ENCODE measurements around the gene GNPTAB. TPM values are rescaled to one million over a fixed set of nuclear protein-coding genes. Genes with fewer than 3 reads are reported as not detected.

Gene GNPTAB
- total and polyA plus RNA-seq, 2 of the 8 experiments (the other 6 are each of a cell fraction or from before 2014, with no cell fraction given), result 21.5 to 51.3 TPM

DNA sequence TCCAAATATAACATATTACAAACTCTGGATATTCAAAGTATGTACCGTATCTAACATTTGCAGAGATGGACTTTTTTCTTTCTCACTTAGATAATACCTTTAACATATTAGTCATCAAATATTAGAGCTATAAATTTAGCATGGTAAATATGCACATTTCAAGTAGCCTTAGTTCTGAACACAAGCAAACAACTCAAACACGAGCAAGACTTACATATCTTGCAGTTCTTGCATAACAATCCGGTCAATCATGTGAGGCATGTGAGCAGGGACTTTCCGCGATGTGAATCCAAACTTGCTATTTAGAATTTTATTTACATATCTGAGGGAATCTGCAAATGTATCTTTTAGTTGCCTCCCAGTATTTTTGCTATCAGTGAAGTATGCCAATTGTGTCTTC is 69.4 kb downstream of the GNPTAB start:
- 88% methylated on average over 5 of the region's 5 CpGs; no CpG with 5 or more reads in 1 of the 2 experiments for WGBS, 2 experiments (ENCODE audit: extremely low coverage in 1 of 2, insufficient coverage in 1 of 2, insufficient read length in 1 of 2, insufficient replicate concordance in 2 of 2, low coverage in 1 of 2, low lambda C conversion rate in 2 of 2, missing lambda C conversion rate in 1 of 2)
- FAIRE-seq (no peak), DNase-seq (ENCODE audit: low read depth in 1 of 2, low spot score in 2 of 2) (no peak)
- TF ChIP-seq KDM1A (IDR thresholded peaks at IDR 0.05; ENCODE audit: borderline replicate concordance, low read length), result no peak
- no peak for TF ChIP-seq CBX5 (IDR thresholded peaks at IDR 0.05; ENCODE audit: low read depth, low read length)
- H4K8ac ChIP-seq (ENCODE audit: extremely low read depth, insufficient read depth, low read length), result no peak overlapping the region
- no peak overlapping the region for H3K4me3 ChIP-seq (ENCODE audit: extremely low read depth in 1 of 4, insufficient read depth in 2 of 4, low read depth in 3 of 4, low read length in 4 of 4)
- H3K36me3 ChIP-seq (ENCODE audit: control insufficient read depth in 2 of 4, insufficient read depth in 4 of 4, low read length in 3 of 4), result peaks cover 7 to 59% (median 26%) of the 10 kb centered on the region in 4 experiments; a peak in 6 of 8 replicates
- no peak overlapping the region for H2AK5ac ChIP-seq (ENCODE audit: low read depth, low read length)
- H4K91ac ChIP-seq (replicated peaks; ENCODE audit: insufficient read length, low read length), result no peak overlapping the region
- no peak overlapping the region for H2BK5ac ChIP-seq (ENCODE audit: low read depth, low read length)
- H3K56ac ChIP-seq (replicated peaks; ENCODE audit: insufficient read length, low read depth, low read length), result no peak overlapping the region
- H3K18ac ChIP-seq (ENCODE audit: extremely low read depth, low read length), result no peak overlapping the region
- H3K4me2 ChIP-seq (ENCODE audit: insufficient read depth in 1 of 2, low read depth in 2 of 2, low read length in 2 of 2), result no peak overlapping the region
- no peak overlapping the region for H3K14ac ChIP-seq (ENCODE audit: insufficient read length)
- H2BK12ac ChIP-seq (ENCODE audit: low read depth, low read length), result no peak overlapping the region
- H2BK120ac ChIP-seq (replicated peaks; ENCODE audit: low read depth, low read length), result no peak overlapping the region
- H3K23me2 ChIP-seq (ENCODE audit: low read depth, low read length), result no peaks in the 10 kb centered on the region
- no peaks in the 10 kb centered on the region for H3K27me3 ChIP-seq (replicated peaks in 1 of 4; ENCODE audit: control insufficient read depth in 3 of 4, extremely low read depth in 1 of 4, insufficient read depth in 3 of 4, low read length in 3 of 4)
- H3K79me2 ChIP-seq (ENCODE audit: control insufficient read depth in 1 of 2, insufficient read depth in 2 of 2, low read length in 2 of 2), result no peaks in the 10 kb centered on the region
- no peaks in the 10 kb centered on the region; the same call in 1 of the 2 replicates for H3K79me1 ChIP-seq (ENCODE audit: low read depth, low read length)
- no peak overlapping the region for H3K4ac ChIP-seq (replicated peaks; ENCODE audit: insufficient read length, low read depth, low read length)
- POLR2A ChIA-PET (ENCODE audit: partially characterized antibody), result no interaction called here
- H3K4me1 ChIP-seq (replicated peaks in 1 of 4; ENCODE audit: control insufficient read depth in 3 of 4, insufficient read depth in 4 of 4, low read length in 3 of 4), result no peaks in the 10 kb centered on the region
- no peak overlapping the region for H2BK15ac ChIP-seq (ENCODE audit: low read length)
- H3K9ac ChIP-seq (replicated peaks in 1 of 4; ENCODE audit: extremely low read depth in 1 of 4, low read depth in 3 of 4, low read length in 3 of 4), result no peak overlapping the region
- no peaks in the 10 kb centered on the region for H3K9me3 ChIP-seq (ENCODE audit: insufficient read depth in 2 of 2, low read depth in 1 of 2, low read length in 1 of 2)
- H2AFZ ChIP-seq (ENCODE audit: low read length), result no peak overlapping the region
- H4K5ac ChIP-seq (ENCODE audit: insufficient read length, low read depth, low read length), result no peak overlapping the region
- H4K20me1 ChIP-seq (replicated peaks in 1 of 2; ENCODE audit: control insufficient read depth in 1 of 2, insufficient read depth in 2 of 2, low read length in 2 of 2), result no peaks in the 10 kb centered on the region
- no peak overlapping the region for H2BK20ac ChIP-seq (ENCODE audit: low read length)
- no peak overlapping the region for H3K23ac ChIP-seq (ENCODE audit: insufficient read length)
- CTCF ChIA-PET (ENCODE audit: partially characterized antibody), result interaction anchor here (0.8 to 5.0 kb wide), 6 partner anchors 10 to 78 kb away, joined by 3 to 38 read pairs (median 12); partner anchors contain the start of gene GNPTAB
- no peak overlapping the region for H3K27ac ChIP-seq (ENCODE audit: low read depth, low read length)
